Muscle of arm (tissue), 12 donors: ENCODE data around the gene TOR4A. TPM values are rescaled to one million over a fixed set of nuclear protein-coding genes. Genes with fewer than 3 reads are reported as not detected.

Experiments used
- DNase-seq: peaks from one replicate; pipeline ENCODE4 v3.0.0-alpha.2; 2013
- polyA plus RNA-seq, 12 donors: library from polyadenylated mRNA; unstranded; fragments of 120-200 nt; gene quantifications; one replicate each; pipeline ENCODE4 v1.2.1, GENCODE V29; 2013; ENCODE audit not compliant: insufficient read length in 12 of 12

The TOR4A gene
- polyA plus RNA-seq, 12 donors, result 3.5 to 14.8 (median 4.4) TPM; not detected in 1

DNA sequence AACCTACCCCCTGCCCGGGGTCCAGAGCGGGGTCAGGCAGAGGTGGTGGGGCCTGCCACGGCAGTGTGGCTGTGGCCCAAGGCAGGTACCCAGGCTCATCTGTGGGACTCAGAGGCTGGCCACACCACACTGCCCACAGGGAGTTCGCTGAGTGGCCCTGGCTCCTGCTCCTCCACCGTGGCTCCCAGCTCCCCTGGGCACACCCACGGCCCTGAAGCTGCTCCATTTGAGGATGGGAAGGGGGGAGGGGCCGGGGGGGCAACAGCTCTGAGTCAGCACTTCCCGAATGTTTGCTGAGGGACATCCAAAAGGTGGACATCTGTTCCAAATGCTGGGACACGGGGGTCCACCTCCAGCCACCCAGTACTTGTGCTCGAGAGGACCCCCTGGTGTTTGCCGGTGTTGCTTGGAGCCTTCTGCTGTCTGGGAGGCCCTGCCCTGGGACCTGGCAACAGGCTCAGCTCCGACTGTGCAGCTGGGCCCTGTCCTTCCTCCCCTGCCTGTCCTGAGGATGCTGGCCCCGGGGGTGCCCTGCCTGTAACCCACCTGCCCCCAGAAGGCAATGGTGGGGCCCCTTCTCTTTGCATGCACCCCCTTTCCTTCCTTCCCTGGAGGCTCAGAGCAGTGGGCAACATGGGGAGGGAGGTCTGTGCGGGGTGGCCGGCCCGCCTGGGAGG is 27.0 kb downstream of the TOR4A start:
- no peak for DNase-seq

DNA sequence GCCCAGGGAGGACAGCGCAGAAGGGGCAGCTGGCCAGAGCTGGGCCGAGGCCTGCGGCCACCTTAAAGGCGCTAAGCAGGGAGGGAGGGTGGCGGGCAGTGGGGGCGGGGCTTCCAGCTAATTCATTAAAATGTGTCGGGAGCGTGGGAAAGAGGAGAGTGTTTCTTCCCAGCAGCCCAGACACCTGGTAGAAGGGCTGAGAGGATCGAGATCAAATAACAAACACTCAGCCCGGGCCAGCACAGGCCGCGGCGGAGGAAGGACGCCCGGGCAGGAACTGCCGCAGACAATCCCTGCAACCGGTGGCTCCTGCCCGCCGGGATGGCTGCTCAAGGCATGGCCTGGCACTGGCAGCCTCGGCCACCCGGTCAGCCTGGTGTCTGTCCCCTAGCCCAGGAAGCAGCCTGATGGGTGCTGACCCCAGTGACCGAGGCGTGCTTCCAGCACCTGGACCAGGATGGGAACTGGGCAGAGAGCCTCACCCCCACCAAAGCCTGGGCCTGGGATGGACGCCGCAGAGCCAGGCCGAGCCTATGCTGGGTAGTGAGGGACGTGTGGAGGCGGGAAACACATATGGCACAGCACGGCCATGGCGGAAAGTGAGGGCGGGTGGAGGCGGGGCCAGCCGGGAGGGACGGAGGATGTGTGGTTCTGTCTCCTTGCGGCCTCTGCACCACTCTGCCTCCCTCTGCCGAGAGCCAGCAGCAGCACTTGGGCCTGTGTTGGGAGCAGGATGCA is 27.7 kb downstream of the TOR4A start:
- DNase-seq, result no peak

DNA sequence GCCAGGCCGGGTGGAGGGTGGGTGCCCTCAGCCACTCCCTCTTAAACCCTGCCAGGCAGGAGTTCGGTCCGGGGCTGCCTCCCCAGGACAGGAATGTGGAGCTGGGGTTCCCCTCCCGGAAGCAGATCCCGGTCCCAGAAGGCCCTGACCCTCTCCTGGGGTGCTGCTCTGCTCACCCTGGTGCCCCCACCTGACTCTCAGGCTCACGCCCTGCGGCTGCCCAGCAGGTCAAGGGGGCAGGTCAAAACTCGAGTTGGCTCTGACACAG is 28.2 kb downstream of the TOR4A start:
- no peak for DNase-seq

GRCh38 chr9:137306066-137306849 is 28.7 kb downstream of the TOR4A start:
- no peak for DNase-seq

- DNase-seq, result no peak
Measured at GRCh38 chr9:137306850-137307254, 29.3 kb downstream of the TOR4A start.

DNA sequence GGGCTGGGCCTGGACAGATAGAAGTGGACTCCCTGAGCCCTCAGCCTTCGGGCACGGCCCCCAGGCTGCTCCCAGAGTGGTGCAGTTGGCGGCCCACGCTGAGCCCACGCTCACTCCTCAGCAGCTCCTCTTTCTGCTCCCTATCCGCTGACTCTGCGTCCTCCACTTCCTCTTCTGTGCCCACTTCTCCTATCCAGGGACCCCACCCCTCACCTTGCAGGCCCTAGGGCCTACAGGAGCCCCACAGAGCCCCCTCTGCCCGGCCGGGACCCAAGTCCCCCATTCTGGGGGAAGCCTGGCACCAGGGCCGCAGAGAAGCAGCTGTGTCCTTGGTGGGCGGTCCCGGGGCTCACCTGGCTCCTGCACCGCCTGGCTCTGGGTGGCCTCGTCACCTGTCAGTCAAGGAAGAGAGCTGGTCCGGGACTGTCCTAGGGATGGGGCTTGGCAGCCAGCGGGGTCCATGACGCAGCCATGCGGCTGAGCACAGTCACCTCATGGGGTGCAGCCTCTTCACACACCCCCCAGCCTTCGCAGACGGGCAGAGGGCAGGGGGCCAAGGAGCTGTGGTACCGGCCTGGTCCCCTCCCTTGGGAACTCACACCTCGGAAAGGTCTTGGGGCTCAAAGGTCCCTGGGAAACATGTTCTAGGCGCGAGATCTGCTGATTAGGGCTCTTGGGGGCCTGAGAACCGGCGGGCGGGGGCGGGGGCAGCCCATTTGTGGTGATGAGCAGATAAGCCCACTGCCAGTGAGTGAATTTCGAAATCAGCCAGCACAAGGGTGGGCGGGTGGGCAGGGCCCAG is 29.9 kb downstream of the TOR4A start:
- DNase-seq, result no peak

GRCh38 chr9:137308057-137308619 is 30.6 kb downstream of the TOR4A start:
- no peak for DNase-seq

DNA sequence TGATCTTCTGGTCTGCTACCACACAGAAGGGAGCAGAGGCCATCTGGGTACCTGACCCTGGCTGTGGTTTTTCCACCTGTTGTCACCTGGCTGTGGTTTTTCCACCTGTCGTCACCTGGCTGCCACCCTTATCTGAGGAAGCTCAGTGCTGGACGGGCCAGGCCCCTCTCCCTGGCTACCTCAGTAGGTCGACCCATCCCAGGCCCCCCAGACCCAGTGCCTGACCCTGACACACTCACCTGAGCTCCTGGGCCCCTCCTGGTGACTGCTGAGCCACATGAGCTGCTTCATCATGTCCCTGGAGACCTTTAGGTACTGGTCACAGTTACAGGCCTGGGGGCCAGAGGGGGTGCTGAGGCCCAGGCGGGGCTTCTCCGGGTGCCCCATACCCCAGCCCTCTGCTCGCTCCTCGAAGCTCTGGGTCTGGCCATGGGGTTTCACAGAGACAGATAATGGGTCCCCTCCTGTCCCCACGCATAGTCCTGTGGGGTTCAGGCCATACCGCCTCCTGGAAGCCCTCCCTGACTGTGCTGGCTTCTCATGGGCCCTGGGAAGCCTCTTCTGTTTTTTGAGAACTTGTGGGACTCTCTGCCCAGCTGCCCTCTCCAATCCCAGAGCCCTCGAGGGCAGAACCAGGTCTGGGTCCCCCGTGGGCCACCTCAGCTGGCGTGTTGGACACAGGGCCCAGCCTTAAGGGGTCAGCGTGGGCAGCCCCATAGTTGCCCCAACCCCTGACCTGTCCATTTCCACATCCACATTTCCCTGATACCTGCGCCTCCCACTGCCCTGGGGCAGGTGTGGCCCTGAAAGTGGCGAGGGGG is 32.1 kb downstream of the TOR4A start:
- DNase-seq, result no peak

GRCh38 chr9:137310189-137311052 is 32.9 kb downstream of the TOR4A start:
- no peak for DNase-seq

DNA sequence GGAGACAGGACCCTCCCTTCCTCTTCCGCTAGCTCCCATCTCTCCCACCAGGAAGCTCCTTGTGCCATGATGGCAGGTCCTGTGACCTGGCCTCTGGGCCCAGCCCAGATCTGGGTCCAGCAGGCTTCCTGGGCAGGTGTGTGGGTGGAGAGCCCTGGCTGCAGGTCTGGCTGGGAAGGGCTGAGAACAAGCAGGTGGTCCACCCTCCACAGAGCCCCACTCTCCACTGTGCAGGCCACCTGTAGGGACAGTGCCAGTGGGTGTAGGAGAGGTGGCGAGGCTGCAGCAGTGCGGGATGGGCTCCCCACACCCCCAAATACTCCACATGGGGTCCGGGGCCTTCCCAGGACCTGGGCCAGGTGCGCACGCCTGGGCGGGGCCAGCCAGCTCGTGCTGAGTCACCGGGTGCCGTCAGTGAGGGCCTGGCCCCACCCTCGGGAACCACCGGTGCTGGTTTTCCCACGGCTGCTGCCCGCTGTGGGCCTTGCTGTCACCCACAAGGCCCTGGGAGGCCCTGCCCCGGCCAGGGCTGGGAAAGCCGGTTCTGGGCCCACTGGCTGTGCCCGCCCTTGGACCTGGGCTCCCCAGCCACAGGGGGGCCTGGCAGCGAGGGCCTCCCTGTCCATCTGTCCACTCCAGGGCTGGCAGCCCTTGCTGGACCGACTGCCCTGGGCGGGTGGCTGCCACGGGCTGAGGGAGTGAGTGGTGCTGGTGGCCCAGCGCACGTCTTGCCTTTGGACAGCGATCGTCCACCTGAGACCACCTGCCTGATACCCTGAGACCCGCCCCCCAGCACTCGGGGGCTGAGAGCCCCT is 33.9 kb downstream of the TOR4A start:
- no peak for DNase-seq

- DNase-seq, result no peak
Measured at GRCh38 chr9:137311986-137312851, 34.7 kb downstream of the TOR4A start.

GRCh38 chr9:137312852-137313325 is 35.4 kb downstream of the TOR4A start:
- DNase-seq, result no peak

DNA sequence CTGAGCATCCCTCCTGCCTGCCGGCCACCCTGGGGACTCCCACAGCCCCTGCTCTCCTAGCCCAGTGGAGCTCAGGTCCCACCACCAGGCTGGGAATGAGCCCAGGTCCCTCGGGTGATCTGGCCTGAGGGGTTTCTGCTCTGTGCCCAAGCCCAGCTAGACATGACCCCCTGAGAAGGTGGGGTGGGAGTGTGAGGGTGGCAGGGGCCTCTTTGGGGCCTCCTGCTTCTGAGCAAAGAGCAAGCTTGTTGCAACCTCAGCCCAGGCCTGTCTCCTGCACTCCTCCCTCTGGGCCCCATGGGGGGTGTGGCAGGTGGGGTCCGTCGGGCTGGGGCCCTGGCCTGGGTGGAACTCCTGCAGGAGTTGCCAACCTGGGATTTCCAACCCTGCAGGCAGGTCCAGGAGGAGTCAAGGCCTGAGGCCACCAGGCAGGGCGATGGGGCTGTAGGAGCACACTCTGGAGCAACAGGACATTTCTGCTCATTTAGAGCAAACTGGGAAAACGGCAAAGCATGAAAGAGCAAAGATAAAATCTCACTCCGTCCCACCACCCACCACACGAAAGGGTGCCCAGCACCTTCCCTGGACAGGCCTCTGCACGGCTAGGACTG is 35.9 kb downstream of the TOR4A start:
- no peak for DNase-seq

DNA sequence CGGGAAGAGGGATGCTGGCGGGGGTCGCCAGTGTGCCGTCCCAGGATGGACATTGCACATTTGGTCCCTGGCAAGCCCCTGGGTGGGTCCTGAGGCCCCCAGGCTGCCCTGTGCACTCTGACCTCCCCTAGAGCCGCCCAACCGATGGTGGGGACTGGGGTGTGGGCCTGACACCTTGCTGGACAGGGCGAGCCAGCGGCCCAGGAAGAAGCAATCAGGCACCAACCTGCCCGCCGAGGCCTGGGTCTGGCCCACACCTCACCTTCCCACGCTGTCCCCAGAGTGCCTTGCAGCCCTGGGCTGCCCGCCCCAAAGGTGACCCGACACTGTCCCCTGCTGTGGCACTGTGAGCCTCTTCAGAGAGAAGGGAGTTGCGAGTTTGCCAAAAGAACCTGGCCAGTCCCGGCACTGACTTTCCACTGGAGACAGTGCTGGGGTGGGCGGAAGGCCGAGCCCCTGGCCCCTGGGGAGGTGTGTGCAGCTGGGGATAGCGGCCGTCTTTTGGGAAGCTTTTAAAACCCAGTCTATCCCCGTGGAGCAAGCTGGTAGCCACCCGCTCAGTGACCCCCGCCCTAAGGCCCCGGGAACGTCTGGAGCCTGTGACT is 36.5 kb downstream of the TOR4A start:
- DNase-seq, result no peak

- no peak for DNase-seq
Measured at GRCh38 chr9:137314561-137315560, 37.3 kb downstream of the TOR4A start.

DNA sequence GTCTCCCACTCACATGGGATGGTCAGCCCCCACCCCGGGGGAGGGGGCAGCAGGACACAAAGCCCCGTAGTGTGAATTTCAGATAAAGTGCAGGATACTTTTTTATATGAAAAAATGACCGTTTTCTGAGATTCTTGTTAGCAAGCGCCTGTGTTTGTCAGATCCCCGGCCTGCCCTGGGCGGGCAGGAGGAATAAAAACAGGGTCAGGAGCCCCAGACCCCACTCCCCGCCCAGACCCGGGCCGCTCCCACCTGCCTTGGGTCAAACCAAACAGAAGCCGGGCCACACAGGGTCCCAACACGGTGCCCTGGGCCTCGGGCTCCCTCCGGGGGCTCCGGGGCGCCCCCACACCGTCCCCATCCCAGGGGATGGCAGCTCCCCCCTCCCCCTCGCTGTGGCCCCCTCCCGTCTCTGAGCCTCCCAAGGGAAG is 38.1 kb downstream of the TOR4A start:
- DNase-seq, result no peak
